Activated gamma-delta T cell treated with anti-CD3 and anti-CD28 coated beads, Interleukin-2, amount 50 U/mL, for 16 hours (primary cell): ENCODE results near the gene YBEY.
"Not testable (repeated sequence)": the region's sequence is repeated elsewhere in the genome, so short reads cannot be mapped to it uniquely, and the experiment has no call there.

Experiments
- DNase-seq: peaks from one replicate; pipeline ENCODE4 v3.0.0-alpha.2; 2020; ENCODE audit warnings: low read depth

Gene YBEY

GRCh38 chr21:46285761-46286647, at the start of gene YBEY:
Gene YBEY, plus strand, starts transcription at chr21:46286342. Its CDS starts 572 bp downstream, at chr21:46286914.
- DNase-seq: peak; percentile 80

DNA sequence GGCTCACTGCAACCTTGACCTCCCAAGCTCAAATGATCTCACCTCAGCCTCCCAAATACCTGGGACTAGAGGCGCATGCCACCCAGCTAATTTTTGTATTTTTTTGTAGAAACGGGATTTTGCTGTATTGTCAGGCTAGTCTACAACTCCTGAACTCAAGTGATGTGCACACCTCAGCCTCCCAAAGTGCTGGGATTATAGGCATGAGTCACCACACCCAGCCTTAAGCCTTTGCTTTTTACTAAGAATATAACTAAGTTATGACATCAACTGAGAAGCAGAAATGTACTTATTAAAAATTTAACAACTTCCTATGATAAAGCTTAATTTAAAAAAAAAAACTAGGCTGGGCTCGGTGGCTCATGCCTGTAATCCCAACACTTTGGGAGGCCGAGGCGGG, 48.7 kb upstream of the YBEY start:
- DNase-seq: no peak

DNA sequence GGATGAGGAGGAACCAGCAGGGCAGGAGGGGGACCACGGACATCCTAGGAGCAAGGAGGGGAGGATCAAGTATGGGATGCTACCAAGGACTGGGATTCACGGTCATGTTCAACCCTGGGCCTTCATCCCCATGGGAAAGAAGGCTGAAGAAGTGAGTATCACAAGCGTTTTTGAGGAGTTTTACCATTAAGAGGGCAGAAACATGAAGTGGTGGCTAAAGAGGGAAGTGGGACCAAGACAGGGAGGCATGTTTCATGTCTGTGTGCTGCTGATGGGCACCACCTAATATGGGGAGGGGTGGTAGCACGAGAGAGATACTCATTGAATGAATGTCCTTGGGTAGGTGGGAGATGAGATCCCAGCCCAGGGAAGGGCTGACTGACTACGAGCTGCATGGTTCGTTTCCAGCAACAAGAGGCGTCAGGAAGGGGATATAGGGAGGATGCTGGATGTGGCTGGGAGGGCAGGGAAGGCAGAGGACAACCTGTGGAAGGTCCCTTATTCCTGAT, 46.3 kb upstream of the YBEY start:
- DNase-seq: no peak

GRCh38 chr21:46241577-46241976, 44.6 kb upstream of the YBEY start:
- DNase-seq: not testable (repeated sequence)

DNA sequence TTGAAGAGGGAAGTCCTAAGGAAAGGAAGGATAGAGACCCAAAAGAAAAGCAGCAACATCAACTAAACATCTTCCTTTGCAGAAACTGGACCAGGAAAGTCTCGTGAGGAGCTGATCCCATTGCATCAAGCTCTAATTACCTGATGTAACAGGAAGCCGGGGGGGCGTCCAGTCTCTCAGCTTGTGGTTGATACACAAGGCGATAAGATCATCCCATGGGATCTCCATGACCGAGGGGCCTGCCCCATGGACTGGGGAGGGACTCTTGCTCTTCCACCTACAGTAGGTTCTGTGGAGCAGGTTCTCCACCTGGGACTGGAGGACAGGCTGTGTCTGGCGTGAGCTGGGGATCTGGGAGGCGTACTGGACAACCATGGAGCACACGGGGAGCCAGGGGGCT, 42.8 kb upstream of the YBEY start:
- no peak for DNase-seq

DNA sequence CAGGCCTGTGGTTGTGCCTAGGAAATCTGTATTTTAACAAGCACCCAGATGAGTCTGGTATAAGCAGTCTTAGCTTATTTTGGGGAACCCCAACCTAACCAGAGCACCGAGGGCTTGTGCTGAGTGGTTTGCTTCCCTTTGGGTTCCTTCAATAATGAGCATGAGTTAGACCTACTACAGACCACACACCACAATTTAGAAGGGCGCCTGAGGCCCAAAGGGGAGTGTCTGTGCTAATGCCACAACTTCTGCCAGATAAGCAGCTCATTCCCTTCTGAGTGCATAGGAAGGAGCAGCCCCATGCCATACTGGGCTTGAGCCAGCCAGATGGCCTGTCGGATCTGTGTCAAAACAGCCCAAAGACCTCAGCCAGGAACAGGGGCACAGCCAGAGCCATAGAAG, 42.2 kb upstream of the YBEY start:
- no peak for DNase-seq

DNA sequence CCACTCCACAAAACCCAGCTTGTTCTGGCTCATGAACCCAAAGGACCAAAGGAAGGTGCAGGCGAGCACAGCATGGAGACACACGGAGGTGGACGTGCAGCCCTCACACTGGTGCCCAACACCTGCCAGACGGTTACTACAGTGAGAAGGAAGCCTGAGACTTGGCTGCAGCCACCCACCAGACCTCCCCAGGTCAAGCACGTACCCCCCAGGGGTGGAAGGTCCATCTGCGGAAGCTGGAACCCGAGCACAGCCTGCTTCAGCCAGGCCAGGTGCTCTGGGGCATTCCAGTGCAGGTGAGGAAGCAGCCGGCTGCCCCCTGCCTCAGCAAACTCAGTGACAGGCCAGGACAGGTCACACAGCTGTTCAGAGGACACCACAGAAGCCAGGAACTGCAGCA, 41.5 kb upstream of the YBEY start:
- DNase-seq: no peak

GRCh38 chr21:46245213-46245915, 40.8 kb upstream of the YBEY start:
- no peak for DNase-seq

GRCh38 chr21:46246345-46246744, 39.8 kb upstream of the YBEY start:
- no peak for DNase-seq

DNA sequence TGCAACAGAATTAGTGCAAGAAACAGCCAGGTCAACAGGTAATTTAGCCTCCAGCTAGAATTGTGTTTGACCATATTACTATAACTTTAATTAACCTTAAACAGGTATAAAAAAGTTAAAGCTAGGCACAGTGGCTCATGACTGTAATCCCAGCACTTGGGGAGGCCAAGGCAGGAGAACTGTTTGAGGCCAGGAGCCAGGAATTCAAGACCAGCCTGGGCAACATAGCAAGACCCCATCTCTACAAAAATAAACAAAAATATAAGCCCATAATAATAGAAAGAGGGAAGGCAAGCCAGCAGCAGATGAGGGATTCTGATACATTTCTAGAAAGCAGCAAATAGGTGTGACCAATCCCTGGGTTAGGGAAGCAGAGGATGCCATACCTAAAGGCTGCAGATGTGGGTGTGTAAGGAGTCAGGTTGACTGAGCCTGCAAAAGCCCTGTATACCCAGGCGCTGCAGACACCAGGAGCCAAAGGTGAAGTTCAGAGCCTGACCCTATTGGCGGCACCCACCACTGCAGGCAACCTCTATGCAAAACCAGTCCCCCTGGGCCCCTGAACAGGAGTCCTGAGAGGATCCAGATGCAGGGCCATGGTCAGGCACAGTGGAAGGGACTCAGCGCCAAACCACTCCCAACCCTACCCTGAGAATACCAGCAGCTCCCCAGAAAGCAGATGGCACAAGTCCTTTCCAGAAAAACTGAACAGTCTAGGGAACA, 38.3 kb upstream of the YBEY start:
- DNase-seq: no peak

DNA sequence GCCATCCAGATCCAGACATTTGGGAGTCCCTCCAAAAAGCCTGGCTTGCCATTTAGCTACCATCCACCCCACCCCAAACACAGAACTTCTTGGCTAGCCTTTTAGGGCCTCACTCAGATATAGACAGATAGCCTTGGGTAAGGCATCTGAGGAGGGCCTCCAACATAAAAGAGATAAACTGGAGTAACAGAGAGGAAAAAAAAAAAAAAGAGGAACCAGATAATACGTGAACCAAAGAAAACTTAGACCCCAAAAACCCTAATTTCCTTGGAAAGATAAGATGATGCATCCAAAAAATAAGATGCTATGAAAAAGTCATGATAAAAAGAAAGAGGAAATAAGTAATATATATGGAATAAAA, 37.7 kb upstream of the YBEY start:
- DNase-seq: no peak

GRCh38 chr21:46248827-46249226, 37.3 kb upstream of the YBEY start:
- DNase-seq: no peak

DNA sequence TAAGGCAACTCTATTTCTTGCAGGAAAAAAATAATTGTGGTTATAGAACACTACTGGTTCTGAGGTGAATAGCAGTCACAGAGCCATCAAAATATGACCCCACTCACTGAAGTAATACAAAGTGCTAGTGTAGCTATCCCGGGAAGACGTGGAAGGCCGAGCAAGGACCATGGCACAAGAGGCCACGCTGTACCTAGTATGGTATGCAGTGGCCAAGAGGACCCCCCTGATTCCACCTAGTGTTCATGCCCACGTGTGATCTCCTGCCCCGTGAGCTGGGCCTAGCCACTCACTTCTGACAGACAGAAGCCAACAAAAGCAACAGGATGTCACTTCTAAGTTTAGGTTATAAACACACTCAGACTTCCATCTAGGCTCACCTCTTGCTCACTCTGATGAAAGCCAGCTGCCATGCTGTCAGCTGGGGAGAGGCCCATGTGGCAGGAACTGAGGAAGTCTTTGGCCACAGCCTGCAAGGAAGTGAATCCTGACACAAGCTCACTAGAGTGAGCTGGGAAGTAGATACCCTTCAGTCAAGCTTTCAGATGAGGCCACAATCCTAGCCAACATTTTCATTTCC, 35.9 kb upstream of the YBEY start:
- no peak for DNase-seq

DNA sequence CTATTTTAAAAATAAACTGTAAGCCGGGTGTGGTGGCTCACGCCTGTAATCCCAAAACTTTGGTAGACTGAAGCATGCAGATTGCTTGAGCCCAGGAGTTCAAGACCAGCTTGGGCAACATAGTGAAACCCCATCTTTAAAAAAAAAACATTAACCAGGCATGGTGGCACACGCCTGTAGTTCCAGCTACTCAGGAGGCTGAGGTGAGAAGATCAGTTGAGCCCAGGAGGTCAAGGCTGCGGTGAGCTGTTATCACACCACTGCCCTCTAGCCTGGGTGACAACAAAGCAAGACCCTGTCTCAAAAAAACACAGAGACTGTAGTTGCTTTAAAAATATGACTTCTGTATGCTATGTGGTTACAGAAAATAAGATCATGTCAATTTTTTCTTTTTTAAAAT, 33.3 kb upstream of the YBEY start:
- DNase-seq: no peak

DNA sequence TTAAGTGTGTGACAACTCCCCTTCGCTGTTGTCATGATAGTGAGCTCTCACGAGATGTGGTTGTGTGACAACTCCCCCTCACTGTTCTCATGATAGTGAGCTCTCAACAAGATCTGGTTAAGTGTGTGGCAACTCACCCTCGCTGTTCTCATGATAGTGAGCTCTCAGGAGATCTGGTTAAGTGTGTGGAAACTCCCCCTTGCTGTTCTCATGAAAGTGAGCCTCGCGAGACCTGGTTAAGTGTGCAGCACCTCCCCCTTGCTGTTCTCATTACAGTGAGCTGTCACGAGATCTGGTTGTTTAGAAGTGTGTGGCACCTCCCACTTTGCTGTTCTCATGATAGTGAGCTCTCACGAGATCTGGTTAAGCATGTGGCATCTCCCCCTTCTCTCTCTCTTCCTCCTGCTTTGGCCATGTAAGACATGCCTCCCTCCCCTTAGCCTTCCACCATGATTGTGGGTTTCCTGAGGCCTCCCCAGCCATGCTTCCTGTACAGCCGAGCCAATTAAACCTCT, 32.5 kb upstream of the YBEY start:
- DNase-seq: peak; percentile 14

DNA sequence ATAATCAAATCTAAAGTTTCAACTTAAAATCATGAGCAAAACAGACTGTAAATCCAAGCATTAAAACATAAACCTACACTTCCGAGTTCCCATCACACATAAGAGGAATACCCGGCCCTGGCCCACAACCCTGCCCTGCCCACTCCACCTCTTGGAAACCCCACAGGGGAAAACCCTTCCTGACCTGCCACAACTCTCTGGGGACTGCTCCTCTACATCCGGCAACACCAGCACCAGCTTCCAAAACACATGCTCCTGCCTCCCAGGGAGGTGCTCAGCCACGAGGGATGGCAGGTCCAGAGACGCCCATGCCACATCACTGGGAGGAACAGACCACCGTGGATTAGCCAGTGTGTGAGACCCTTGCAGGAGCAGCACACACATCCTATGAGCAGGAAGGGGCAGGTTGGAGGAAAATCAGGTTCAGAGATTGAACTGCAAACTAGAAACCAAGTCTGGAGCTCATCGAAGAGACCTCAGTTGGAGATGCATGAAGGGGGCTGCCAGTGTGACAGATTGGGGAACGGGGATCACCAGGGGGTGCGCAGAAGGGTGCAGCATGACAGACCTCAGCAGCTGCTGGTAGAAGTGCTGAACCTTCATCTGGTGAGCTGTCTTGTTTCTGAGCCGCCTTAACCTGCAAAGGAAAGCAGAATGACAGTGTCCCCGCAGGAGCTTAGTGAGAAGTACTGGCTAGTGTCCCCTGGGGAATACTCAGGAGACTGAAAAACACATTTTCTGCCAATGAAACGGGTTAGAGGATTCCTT, 31.8 kb upstream of the YBEY start:
- DNase-seq: no peak

- DNase-seq: no peak
Measured at GRCh38 chr21:46255166-46255565, 31.0 kb upstream of the YBEY start.

GRCh38 chr21:46255758-46256337, 30.3 kb upstream of the YBEY start:
- DNase-seq: no peak

DNA sequence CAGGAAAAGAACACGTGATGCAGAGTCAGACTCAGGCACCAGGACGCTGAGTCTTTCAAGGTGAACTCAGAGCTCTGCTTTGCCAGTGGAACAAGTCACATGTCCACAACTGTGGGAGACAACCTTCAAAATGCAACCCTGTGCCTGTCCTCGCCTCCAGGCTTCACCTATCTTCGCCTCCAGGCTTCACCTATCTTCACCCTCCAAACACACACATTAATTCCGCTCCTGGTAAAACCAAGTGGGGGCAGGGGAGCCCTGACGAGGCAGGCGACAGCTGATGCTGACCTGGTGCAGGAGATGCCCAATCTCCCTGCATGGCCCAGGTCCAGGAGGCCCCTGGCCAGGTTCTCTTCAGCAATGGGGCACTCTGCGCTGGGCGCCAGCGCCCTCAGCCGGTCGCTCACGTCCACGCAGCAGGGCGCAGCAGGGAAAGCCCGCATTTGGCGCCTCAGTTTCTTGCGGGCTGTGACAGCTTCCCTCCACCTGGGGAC, 29.6 kb upstream of the YBEY start:
- DNase-seq: no peak

- no peak for DNase-seq
Measured at GRCh38 chr21:46264046-46264689, 22.0 kb upstream of the YBEY start.
